CD14-positive monocyte (primary cell): ENCODE data around the gene TMEM117. TPM values are rescaled to one million over a fixed set of nuclear protein-coding genes. Genes with fewer than 3 reads are reported as not detected.

Source experiments
- DNase-seq, 3 donors: peaks; one replicate each; pipeline ENCODE4 v3.0.0-alpha.2; 2011 to 2022
- H2AFZ ChIP-seq: 2 replicates; pipeline ENCODE4 v1.6.0; 2012; ENCODE audit warnings: mild to moderate bottlenecking, low read depth, low read length, inconsistent platforms; ENCODE audit not compliant: insufficient read depth, poor library complexity, severe bottlenecking
- H3K27ac ChIP-seq, 2 donors: 1 replicate in 1 of 2; 2 replicates in 1 of 2; pipeline ENCODE4 v1.5.1; 2012 to 2013; ENCODE audit warnings: low read length in 2 of 2, control low read depth in 1 of 2, inconsistent platforms in 1 of 2, low read depth in 1 of 2, mild to moderate bottlenecking in 1 of 2
- H3K27me3 ChIP-seq, 2 donors: one replicate each; pipeline versions ENCODE4 v1.6.0 to v1.6.1; 2011 to 2013; ENCODE audit warnings: low read length in 2 of 2; ENCODE audit not compliant: control insufficient read depth in 2 of 2, insufficient read depth in 2 of 2
- H3K36me3 ChIP-seq, 2 donors: replicated peaks in 1 of 2; 1 replicate in 1 of 2; 2 replicates in 1 of 2; pipeline versions ENCODE4 v1.5.1 to v1.6.1; 2012 to 2013; ENCODE audit warnings: low read length in 2 of 2, control low read depth in 1 of 2, inconsistent platforms in 1 of 2, mild to moderate bottlenecking in 1 of 2; ENCODE audit not compliant: insufficient read depth in 2 of 2, control insufficient read depth in 1 of 2
- H3K4me1 ChIP-seq, 2 donors: 1 replicate in 1 of 2; 2 replicates in 1 of 2; pipeline versions ENCODE4 v1.5.1 to v1.6.1; 2012 to 2013; ENCODE audit warnings: low read length in 2 of 2, control low read depth in 1 of 2, inconsistent platforms in 1 of 2, mild to moderate bottlenecking in 1 of 2, moderate library complexity in 1 of 2; ENCODE audit not compliant: insufficient read depth in 2 of 2, control insufficient read depth in 1 of 2
- H3K4me2 ChIP-seq: replicated peaks from 2 replicates; pipeline ENCODE3; 2012; ENCODE audit warnings: low read length, moderate library complexity, mild to moderate bottlenecking; ENCODE audit not compliant: poor library complexity, severe bottlenecking; ENCODE audit errors: extremely low read depth
- H3K4me3 ChIP-seq, 3 experiments: fragments of 200-600 bp in 1 of 3; sonication (generic) in 1 of 3; replicated peaks in 1 of 3; 1 replicate in 2 of 3; 2 replicates in 1 of 3; pipeline ENCODE4 v1.5.1; 2011 to 2013; ENCODE audit warnings: low read length in 3 of 3, mild to moderate bottlenecking in 3 of 3, control low read depth in 2 of 3, low read depth in 2 of 3, inconsistent platforms in 1 of 3, moderate library complexity in 1 of 3
- H3K79me2 ChIP-seq: 2 replicates; pipeline ENCODE4 v1.6.0; 2012; ENCODE audit warnings: mild to moderate bottlenecking, control low read depth, inconsistent platforms, low read length, moderate library complexity; ENCODE audit not compliant: insufficient read depth
- H3K9ac ChIP-seq: 2 replicates; pipeline ENCODE4 v1.6.0; 2017; ENCODE audit warnings: low read length, mild to moderate bottlenecking; ENCODE audit not compliant: insufficient read depth, poor library complexity, severe bottlenecking
- H3K9me3 ChIP-seq, 2 donors: replicated peaks in 1 of 2; 1 replicate in 1 of 2; 2 replicates in 1 of 2; pipeline versions ENCODE4 v1.5.1 to v1.6.1; 2012 to 2013; ENCODE audit warnings: low read length in 2 of 2, control low read depth in 1 of 2; ENCODE audit not compliant: control insufficient read depth in 1 of 2, insufficient read depth in 1 of 2
- H4K20me1 ChIP-seq: 2 replicates; pipeline ENCODE4 v1.6.0; 2012; ENCODE audit warnings: mild to moderate bottlenecking, low read length, control low read depth, moderate library complexity; ENCODE audit not compliant: insufficient read depth
- H3K27ac Mint-ChIP-seq, 7 donors: one replicate each; pipeline ENCODE4 v1.8.0; 2020; ENCODE audit warnings: mild to moderate bottlenecking in 7 of 7, mixed read lengths in 7 of 7, moderate library complexity in 6 of 7, inconsistent platforms in 2 of 7
- H3K27me3 Mint-ChIP-seq, 3 donors: one replicate each; pipeline ENCODE4 v1.8.0; 2021 to 2022; ENCODE audit warnings: low read depth in 3 of 3, mild to moderate bottlenecking in 3 of 3, mixed read lengths in 3 of 3, moderate library complexity in 3 of 3, inconsistent platforms in 1 of 3
- H3K36me3 Mint-ChIP-seq, 2 donors: one replicate each; pipeline ENCODE4 v1.8.0; 2020; ENCODE audit warnings: mixed read lengths in 2 of 2, inconsistent platforms in 1 of 2, mild to moderate bottlenecking in 1 of 2
- H3K4me1 Mint-ChIP-seq: one replicate; pipeline ENCODE4 v1.8.0; 2020; ENCODE audit warnings: mild to moderate bottlenecking, mixed read lengths
- H3K4me3 Mint-ChIP-seq, 2 donors: one replicate each; pipeline ENCODE4 v1.8.0; 2020; ENCODE audit warnings: mild to moderate bottlenecking in 2 of 2, mixed read lengths in 2 of 2, moderate library complexity in 1 of 2
- H3K9me3 Mint-ChIP-seq, 7 donors: one replicate each; pipeline ENCODE4 v1.8.0; 2020 to 2022; ENCODE audit warnings: mixed read lengths in 7 of 7, mild to moderate bottlenecking in 6 of 7, moderate library complexity in 6 of 7, inconsistent platforms in 2 of 7
- CTCF ChIP-seq: fragments of 200-600 bp; IDR thresholded peaks from one replicate; pipeline ENCODE4 v1.8.0; 2022; ENCODE audit warnings: antibody characterized with exemption, mild to moderate bottlenecking
- WGBS: methylation state at CpG from one replicate; pipeline ENCODE4 v1.1.5; 2013; ENCODE audit warnings: missing lambda C conversion rate; ENCODE audit not compliant: insufficient coverage; 5-methylcytosine and 5-hydroxymethylcytosine counted together
- intact Hi-C, 2 donors: fragments of 100-400 bp; cut with micrococcal nuclease; formaldehyde crosslinking; loops; one replicate each; pipeline versions ENCODE4 v1.15.0 to v1.15.1; 2023
- polyA plus RNA-seq, 3 donors: library from polyadenylated mRNA; depleted of rRNA in 1 of 3; unstranded in 2 of 3; stranded (reverse) in 1 of 3; fragments of 300-500 nt in 2 of 3; fragments of >200 nt in 1 of 3; fragmentation: Illumina TruSeq in 2 of 3; gene quantifications; 1 replicate in 2 of 3; 2 replicates in 1 of 3; pipeline ENCODE4 v1.2.3, GENCODE V29; 2012 to 2021

TMEM117 gene
- polyA plus RNA-seq, 3 donors = 0.11 to 0.42 TPM; not detected in 1

GRCh38 chr12:44206045-44206444, 370.2 kb downstream of the TMEM117 start:
- DNase-seq = no peak
- Mint-ChIP-seq H3K27ac (no peak overlapping the region), H3K4me1 (no peaks in the 10 kb centered on the region), H3K27me3 (no peaks in the 10 kb centered on the region), H3K36me3 (no peaks in the 10 kb centered on the region), H3K9me3 (peaks cover 0 to 20% (median 6%) of the 10 kb centered on the region in 7 donors), H3K4me3 (no peak overlapping the region)
- H3K9me3 ChIP-seq = peaks cover 10 to 13% of the 10 kb centered on the region in 2 donors
- H3K4me3 ChIP-seq = no peak overlapping the region
- H3K27me3 ChIP-seq = no peaks in the 10 kb centered on the region
- no peak overlapping the region for H3K9ac ChIP-seq
- no peak overlapping the region for H3K4me2 ChIP-seq
- no peaks in the 10 kb centered on the region for H3K79me2 ChIP-seq
- H2AFZ ChIP-seq = no peak overlapping the region
- TF ChIP-seq CTCF = no peak
- H3K36me3 ChIP-seq = no peaks in the 10 kb centered on the region
- intact Hi-C loops = no loop called here
- no peaks in the 10 kb centered on the region for H3K4me1 ChIP-seq
- 83% methylated on average over 3 of the region's 5 CpGs for WGBS
- H3K27ac ChIP-seq = no peak overlapping the region
- no peaks in the 10 kb centered on the region for H4K20me1 ChIP-seq

GRCh38 chr12:44217146-44217883, 381.4 kb downstream of the TMEM117 start:
- intact Hi-C loops = no loop called here
- Histone ChIP-seq H3K36me3 (no peaks in the 10 kb centered on the region), H3K9me3 (peaks cover 15 to 16% of the 10 kb centered on the region in 2 donors), H3K4me3 (no peak overlapping the region), H3K79me2 (no peaks in the 10 kb centered on the region), H3K27ac (no peak overlapping the region), H3K4me1 (no peaks in the 10 kb centered on the region), H3K4me2 (no peak overlapping the region), H3K9ac (no peak overlapping the region), H2AFZ (no peak overlapping the region), H4K20me1 (no peaks in the 10 kb centered on the region), H3K27me3 (no peaks in the 10 kb centered on the region)
- 100% methylated on average over 1 of the region's 4 CpGs for WGBS
- Mint-ChIP-seq H3K4me1 (no peaks in the 10 kb centered on the region), H3K4me3 (no peak overlapping the region), H3K9me3 (peaks cover 0 to 19% (median 7%) of the 10 kb centered on the region in 7 donors), H3K36me3 (no peaks in the 10 kb centered on the region), H3K27me3 (no peaks in the 10 kb centered on the region), H3K27ac (no peak overlapping the region)
- TF ChIP-seq CTCF = no peak
- no peak for DNase-seq
